Transverse colon (tissue), 4 donors: Measurements from ENCODE around the gene KRT33B. TPM values are rescaled to one million over a fixed set of nuclear protein-coding genes. Genes with fewer than 3 reads are reported as not detected.

Experiments
- DNase-seq: peaks from one replicate; pipeline ENCODE4 v3.0.0-alpha.2; 2019
- H3K27ac ChIP-seq, 4 donors: fragments of 200-600 bp; sonication (generic); 2 replicates each; pipeline ENCODE4 v1.5.1; 2016 to 2018; ENCODE audit warnings: inconsistent platforms in 4 of 4
- H3K27me3 ChIP-seq: fragments of 200-600 bp; sonication (generic); 2 replicates; pipeline ENCODE4 v1.5.1; 2017; ENCODE audit warnings: inconsistent platforms
- H3K36me3 ChIP-seq, 4 donors: fragments of 200-600 bp; sonication (generic); 2 replicates each; pipeline ENCODE4 v1.5.1; 2017 to 2019; ENCODE audit warnings: inconsistent platforms in 4 of 4
- H3K4me1 ChIP-seq, 4 donors: fragments of 200-600 bp; sonication (generic); 2 replicates each; pipeline ENCODE4 v1.5.1; 2017 to 2020; ENCODE audit warnings: inconsistent platforms in 4 of 4
- H3K4me3 ChIP-seq, 4 donors: fragments of 200-600 bp; sonication (generic); 1 replicate in 1 of 4; 2 replicates in 3 of 4; pipeline versions ENCODE4 v1.5.1 to v1.6.1; 2017 to 2019; ENCODE audit warnings: inconsistent platforms in 4 of 4
- H3K9me3 ChIP-seq, 2 donors: fragments of 200-600 bp; sonication (generic); 2 replicates each; pipeline ENCODE4 v1.5.1; 2017 to 2019; ENCODE audit warnings: inconsistent platforms in 2 of 2
- CTCF ChIP-seq, 5 experiments: fragments of 200-600 bp in 3 of 5; fragments of 450-650 bp in 2 of 5; sonication (generic) in 3 of 5; IDR thresholded peaks; 1 replicate in 2 of 5; 2 replicates in 3 of 5; pipeline ENCODE4 v1.5.1; 2016 to 2017; ENCODE audit warnings: antibody characterized with exemption in 5 of 5, inconsistent platforms in 3 of 5, mild to moderate bottlenecking in 2 of 5, moderate library complexity in 1 of 5
- EP300 ChIP-seq: sonication (generic); formaldehyde crosslinking; IDR thresholded peaks from one replicate; pipeline ENCODE4 v1.6.1; 2017; ENCODE audit warnings: antibody characterized with exemption, low read depth
- POLR2A ChIP-seq: fragments of 450-650 bp; IDR thresholded peaks from one replicate; pipeline ENCODE4 v1.6.1; 2016; ENCODE audit warnings: antibody characterized with exemption, mild to moderate bottlenecking, moderate library complexity
- POLR2AphosphoS5 ChIP-seq, 3 donors: sonication (generic); formaldehyde crosslinking; IDR thresholded peaks; one replicate each; pipeline ENCODE4 v1.6.1; 2016; ENCODE audit warnings: antibody characterized with exemption in 3 of 3
- WGBS, 2 donors: methylation state at CpG; one replicate each; pipeline ENCODE4 v1.1.5; 2018; ENCODE audit warnings: low coverage in 1 of 2; 5-methylcytosine and 5-hydroxymethylcytosine counted together
- in situ Hi-C, 4 donors: fragments of 200-750 bp; cut with MboI; loops; one replicate each; pipeline versions ENCODE4 v1.15.0 to v1.15.1; 2017; ENCODE audit warnings: low sequenced_read_pairs in 3 of 4, low pct_ligation_motif_present in 1 of 4, low pct_unique_long_range_greater_than_20kb in 1 of 4
- intact Hi-C: fragments of 100-400 bp; cut with DNase I; formaldehyde crosslinking; loops from one replicate; pipeline ENCODE4 v1.15.1; 2023; ENCODE audit warnings: low total_unique reads
- total RNA-seq, 4 donors: library from RNA; depleted of rRNA; stranded (reverse); fragments of >200 nt; gene quantifications; one replicate each; pipeline ENCODE4 v1.1.0, GENCODE V29; 2016

KRT33B gene
- total RNA-seq, 4 donors from 2014 or later, result not detected

- Histone ChIP-seq H3K27ac (no peak overlapping the region), H3K4me3 (no peak overlapping the region), H3K4me1 (peaks cover 0 to 5% (median 0%) of the 10 kb centered on the region in 4 donors), H3K27me3 (no peaks in the 10 kb centered on the region), H3K9me3 (no peaks in the 10 kb centered on the region), H3K36me3 (no peaks in the 10 kb centered on the region)
- DNase-seq, result no peak
- 83 to 86% methylated on average over 2 to 3 of the region's 3 CpGs for WGBS, 2 donors
- in situ Hi-C loops (loop anchor here in 1 of 4 donors (25.0 kb wide), 1 partner anchor 531 kb away; the partner anchor contains the start of gene KRT10), intact Hi-C loops (no loop called here)
- TF ChIP-seq EP300 (no peak), POLR2A (no peak), POLR2AphosphoS5 (IDR thresholded peaks at IDR 0.05) (no peak), CTCF (IDR thresholded peaks at IDR 0.05) (no peak)
Measured at GRCh38 chr17:41343029-41343428, 26.6 kb downstream of the KRT33B start.

GRCh38 chr17:41340934-41341861 lies 28.4 kb downstream of the KRT33B start:
- intact Hi-C loops (no loop called here), in situ Hi-C loops (loop anchor here in 1 of 4 donors (25.0 kb wide), 1 partner anchor 529 kb away; the partner anchor contains the start of gene KRT10)
- H3K9me3 ChIP-seq, result no peaks in the 10 kb centered on the region
- H3K27me3 ChIP-seq, result no peaks in the 10 kb centered on the region
- 43 to 65% methylated on average over 6 to 7 of the region's 7 CpGs for WGBS, 2 donors
- peaks cover 0 to 5% (median 0%) of the 10 kb centered on the region in 4 donors for H3K4me1 ChIP-seq
- TF ChIP-seq POLR2A (no peak), POLR2AphosphoS5 (IDR thresholded peaks at IDR 0.05) (no peak), CTCF (IDR thresholded peaks at IDR 0.05) (no peak), EP300 (no peak)
- H3K4me3 ChIP-seq, result no peak overlapping the region
- H3K27ac ChIP-seq, result no peak overlapping the region
- DNase-seq, result no peak
- H3K36me3 ChIP-seq, result no peaks in the 10 kb centered on the region

- intact Hi-C loops, result no loop called here
Measured at GRCh38 chr17:41340494-41340893, 29.1 kb downstream of the KRT33B start.

More at GRCh38 chr17:41340494-41340893, 29.1 kb downstream of the KRT33B start:
- no peak for DNase-seq
- in situ Hi-C loops, result loop anchor here in 1 of 4 donors (25.0 kb wide), 1 partner anchor 528 kb away; the partner anchor contains the start of gene KRT10
- H3K4me1 ChIP-seq, result peaks cover 0 to 5% (median 0%) of the 10 kb centered on the region in 4 donors
- no peak for TF ChIP-seq POLR2AphosphoS5 (IDR thresholded peaks at IDR 0.05)
- no peak for TF ChIP-seq CTCF (IDR thresholded peaks at IDR 0.05)
- TF ChIP-seq EP300, result no peak
- TF ChIP-seq POLR2A, result no peak
- no peaks in the 10 kb centered on the region for H3K9me3 ChIP-seq
- WGBS, 2 donors, result 46 to 51% methylated on average over 3 of the region's 3 CpGs
- H3K4me3 ChIP-seq, result no peak overlapping the region
- H3K36me3 ChIP-seq, result no peaks in the 10 kb centered on the region
- H3K27me3 ChIP-seq, result no peaks in the 10 kb centered on the region
- H3K27ac ChIP-seq, result no peak overlapping the region
